GM19351 (cell line): ENCODE data around the gene HLA-DOA.

Experiments
- ATAC-seq: cut with Tn5 transposase; IDR thresholded peaks from one replicate; pipeline ENCODE4 v1.9.1; 2021; ENCODE audit warnings: mild to moderate bottlenecking, moderate library complexity; ENCODE audit not compliant: unreplicated experiment

Gene HLA-DOA

GRCh38 chr6:33017694-33018353, 8.4 kb upstream of the HLA-DOA start:
- ATAC-seq, result no peak

- ATAC-seq, result no peak
Observed at GRCh38 chr6:33017018-33017417, 7.6 kb upstream of the HLA-DOA start.

GRCh38 chr6:33015798-33016197, 6.4 kb upstream of the HLA-DOA start:
- no peak for ATAC-seq

GRCh38 chr6:33014841-33015634, 5.6 kb upstream of the HLA-DOA start:
- ATAC-seq, result no peak

DNA sequence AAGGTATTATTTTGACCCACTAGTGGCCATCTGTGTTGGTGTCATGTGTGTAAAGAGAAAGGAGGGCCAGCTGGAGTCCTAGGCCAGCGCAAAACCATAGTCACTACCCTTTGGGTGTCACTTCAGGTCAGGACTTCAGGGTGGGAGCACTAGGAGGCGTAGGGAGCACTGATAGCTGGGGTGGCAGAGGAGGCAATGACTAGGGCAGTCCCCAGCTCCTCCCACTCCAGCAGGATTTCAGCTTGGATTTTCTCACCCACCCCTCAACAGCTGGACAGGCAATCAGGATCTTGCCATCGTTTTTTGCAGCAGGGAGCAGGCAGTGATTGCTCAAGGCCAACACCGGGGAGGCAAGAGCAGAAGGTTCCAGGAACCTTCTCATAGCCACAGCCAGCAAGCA, 4.2 kb upstream of the HLA-DOA start:
- ATAC-seq, result no peak

- ATAC-seq, result no peak
Observed at GRCh38 chr6:33010356-33010755, 965 bp upstream of the HLA-DOA start.

GRCh38 chr6:33007831-33008400, 1.5 kb downstream of the HLA-DOA start:
- ATAC-seq, result no peak

DNA sequence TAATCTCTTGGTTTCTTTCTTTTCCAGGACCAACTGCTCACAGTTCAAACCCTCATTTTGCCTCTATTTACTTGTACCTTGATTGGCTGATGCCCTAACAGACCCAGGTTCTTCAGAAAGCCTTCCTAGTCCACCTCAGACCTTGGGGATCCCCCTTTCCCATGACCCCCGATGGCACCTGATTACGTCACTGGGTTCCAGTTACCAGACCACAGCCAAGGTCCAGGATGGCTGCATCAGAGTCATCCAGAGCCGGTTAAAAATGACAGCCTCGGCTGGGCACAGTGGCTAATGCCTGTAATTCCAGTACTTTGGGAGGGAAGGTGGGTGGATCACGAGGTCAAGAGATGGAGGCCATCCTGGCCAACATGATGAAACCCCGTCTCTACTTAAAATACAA, 4.5 kb downstream of the HLA-DOA start:
- ATAC-seq, result no peak

DNA sequence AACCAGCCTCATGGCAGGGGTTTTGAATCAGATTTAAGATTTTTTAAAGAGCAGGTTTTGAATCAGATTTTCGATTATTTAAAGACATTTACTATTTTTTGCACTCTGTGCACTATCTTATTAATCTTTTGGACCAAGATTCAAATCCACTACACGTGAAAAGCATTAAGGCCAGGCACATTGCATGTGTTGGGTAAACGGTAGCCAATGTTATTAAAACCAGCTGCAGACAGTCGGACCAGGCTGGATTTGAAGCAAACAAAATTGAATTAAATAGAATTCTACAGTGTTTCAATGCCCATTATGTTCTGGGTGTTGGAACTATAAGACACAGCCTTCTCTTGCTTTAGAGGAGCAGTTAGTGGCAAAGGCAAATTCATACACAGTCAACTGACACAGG, 7.7 kb downstream of the HLA-DOA start:
- no peak for ATAC-seq

DNA sequence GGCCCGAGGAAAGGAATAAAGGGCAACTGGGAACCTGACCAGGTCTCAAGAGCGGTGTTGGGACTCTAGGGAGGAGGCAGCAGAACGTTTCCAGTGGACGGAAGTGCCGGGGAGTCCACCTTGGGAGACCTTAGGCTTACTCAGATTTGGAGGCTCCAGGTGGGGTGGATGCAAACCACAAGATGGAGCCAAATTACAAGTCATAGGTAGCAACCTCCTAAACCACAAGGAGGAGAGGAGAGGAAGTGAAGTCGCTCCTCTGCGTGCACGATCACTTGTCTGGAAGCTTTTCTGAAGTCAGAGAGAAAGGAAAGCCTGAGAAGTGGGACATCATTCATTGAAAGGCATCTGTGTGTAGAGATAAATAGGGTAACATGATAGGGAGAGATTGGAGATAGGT, 9.3 kb downstream of the HLA-DOA start:
- ATAC-seq, result no peak

- no peak for ATAC-seq
Observed at GRCh38 chr6:32995448-32995847, 13.9 kb downstream of the HLA-DOA start.

- ATAC-seq, result no peak
Observed at GRCh38 chr6:32993363-32993973, 15.9 kb downstream of the HLA-DOA start.

- ATAC-seq, result no peak
Observed at GRCh38 chr6:32991972-32992371, 17.4 kb downstream of the HLA-DOA start.

- no peak for ATAC-seq
Observed at GRCh38 chr6:32989368-32989767, 20.0 kb downstream of the HLA-DOA start.

DNA sequence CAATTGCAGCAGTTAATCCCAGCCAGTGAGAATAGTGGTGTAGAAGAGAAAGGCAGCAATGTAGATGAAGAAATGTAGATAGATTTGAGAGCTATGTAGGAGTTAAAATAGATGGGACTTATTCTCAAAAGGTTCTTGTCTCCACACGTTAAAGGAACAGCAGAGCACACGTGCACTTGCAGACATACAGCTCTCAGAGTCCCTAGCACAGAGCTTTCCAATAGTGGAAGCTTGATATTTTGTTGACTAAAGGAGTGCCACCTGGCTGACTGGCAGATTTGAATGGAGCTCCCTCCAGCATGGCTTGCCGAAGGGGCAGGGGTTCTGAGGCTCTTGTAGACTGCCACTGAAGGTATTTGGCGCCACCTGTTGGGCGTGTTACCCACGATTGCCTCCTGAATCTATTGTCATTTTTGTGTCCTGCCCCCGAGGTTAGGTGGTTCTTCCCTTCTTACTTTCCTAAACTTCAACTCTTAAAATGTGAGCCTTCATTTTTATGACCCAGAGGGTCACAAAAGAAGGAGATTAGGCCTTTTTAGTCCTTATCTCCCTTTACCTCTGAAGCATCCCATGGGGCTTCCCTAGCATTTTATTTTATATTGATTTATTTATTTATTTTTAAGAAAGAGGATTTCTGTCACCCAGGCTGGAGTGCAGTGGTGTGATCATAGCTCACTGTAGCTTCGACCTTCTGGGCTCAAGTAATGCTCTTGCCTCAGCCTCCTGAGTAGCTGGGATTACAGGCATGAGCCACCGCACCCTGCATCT, 24.6 kb downstream of the HLA-DOA start:
- no peak for ATAC-seq

DNA sequence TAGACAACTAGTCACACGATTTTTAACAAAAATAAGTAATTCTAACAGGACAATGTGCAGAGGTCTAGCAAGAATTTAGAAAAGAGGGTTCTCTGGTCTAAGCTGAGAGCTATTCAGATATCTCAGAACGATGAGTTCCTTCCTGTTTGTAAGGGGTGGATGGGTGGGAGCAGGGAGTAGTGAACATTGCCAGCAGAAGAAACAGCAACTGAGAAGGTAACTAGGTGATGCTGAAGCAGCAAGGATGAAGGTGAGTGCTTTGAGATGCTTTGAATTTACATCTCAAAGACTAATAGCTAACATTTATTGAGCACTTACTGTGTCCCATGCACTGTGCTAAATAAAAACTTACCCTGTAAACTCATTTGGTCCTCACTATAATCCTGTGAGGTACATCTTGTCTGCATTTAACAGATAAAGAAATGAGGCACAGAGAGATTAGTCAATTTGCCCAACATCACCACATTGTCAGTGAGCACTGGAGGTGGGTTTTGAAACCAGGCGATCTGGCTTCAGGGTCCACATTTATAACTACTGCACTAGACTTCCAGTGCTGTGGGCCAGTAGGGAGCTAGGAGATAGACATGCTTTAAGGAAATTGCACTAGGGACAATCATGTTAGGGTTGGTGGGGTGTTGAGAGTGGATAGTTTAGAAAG, 25.3 kb downstream of the HLA-DOA start:
- ATAC-seq, result no peak

GRCh38 chr6:32983493-32983848, 25.9 kb downstream of the HLA-DOA start:
- ATAC-seq, result no peak

DNA sequence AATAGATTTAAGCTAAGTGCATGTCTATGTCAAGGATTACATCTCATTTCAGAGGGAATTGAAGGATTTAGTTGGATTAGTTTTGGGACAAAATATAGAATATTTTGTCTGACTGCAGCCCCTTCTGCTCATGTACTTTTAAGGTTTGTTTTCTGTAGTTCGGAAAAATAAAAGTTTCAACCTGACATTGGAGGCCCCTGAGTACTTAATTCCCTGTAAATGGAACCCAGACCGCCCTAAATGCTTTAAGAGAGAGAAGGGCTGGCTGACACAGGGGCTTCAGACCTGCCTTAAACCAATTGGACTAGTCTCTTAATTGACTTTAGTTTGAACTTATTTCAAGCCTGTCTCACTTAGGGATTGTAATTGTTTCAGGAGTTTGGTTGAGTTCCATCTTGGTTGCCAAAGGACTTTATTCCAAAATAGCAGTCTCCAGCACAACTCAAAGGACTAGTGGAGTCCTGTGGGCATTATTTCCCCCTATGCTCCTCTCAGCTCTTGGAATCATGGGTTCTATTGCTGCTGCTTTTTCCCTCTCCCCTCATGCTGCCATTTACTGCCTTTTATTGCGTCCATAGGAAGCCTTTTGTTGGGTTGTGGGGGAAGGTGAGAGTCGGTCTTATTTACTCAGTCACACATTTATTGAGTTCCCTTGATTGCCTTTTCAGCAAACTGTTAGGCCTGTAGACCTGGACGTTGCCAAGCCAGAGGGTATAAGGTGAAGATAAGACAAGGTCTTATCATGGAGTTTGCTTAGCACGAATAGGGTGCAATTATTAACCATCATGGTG, 26.5 kb downstream of the HLA-DOA start:
- no peak for ATAC-seq

- no peak for ATAC-seq
Observed at GRCh38 chr6:32982084-32982701, 27.2 kb downstream of the HLA-DOA start.
